Thyroid gland (tissue), 4 donors: ENCODE data around the gene FKBP11.

Experiments used
- CTCF ChIP-seq, 6 experiments: fragments of 200-600 bp in 3 of 6; fragments of 450-650 bp in 3 of 6; sonication (generic) in 3 of 6; IDR thresholded peaks; one replicate each; pipeline ENCODE4 v1.5.1; 2016 to 2019; ENCODE audit warnings: antibody characterized with exemption in 6 of 6, mild to moderate bottlenecking in 2 of 6, inconsistent platforms in 1 of 6, moderate library complexity in 1 of 6
- POLR2A ChIP-seq, 2 donors: fragments of 450-650 bp; IDR thresholded peaks; one replicate each; pipeline ENCODE4 v1.6.1; 2017; ENCODE audit warnings: antibody characterized with exemption in 2 of 2, mild to moderate bottlenecking in 2 of 2, moderate library complexity in 1 of 2

GRCh38 chr12:48936379-48936979 is 11.2 kb upstream of the FKBP11 start:
- TF ChIP-seq CTCF (IDR thresholded peaks at IDR 0.05): peak; percentile 52 to 91 (median 66)
- TF ChIP-seq POLR2A (IDR thresholded peaks at IDR 0.05): no peak
